IMR-90 (cell line): Measurements from ENCODE around the gene ATP10A.

Experiments used
- CEBPB ChIP-seq: IDR thresholded peaks from 2 replicates; pipeline ENCODE4 v1.6.1; 2012; ENCODE audit warnings: low read depth, low read length, improper control_type of control experiment
- CTCF ChIP-seq: conservative IDR thresholded peaks from 2 replicates; pipeline ENCODE4 v1.5.1; 2012; ENCODE audit warnings: mild to moderate bottlenecking, low read depth, low read length, improper control_type of control experiment
- MAZ ChIP-seq: IDR thresholded peaks from 2 replicates; pipeline ENCODE4 v1.6.1; 2012; ENCODE audit warnings: low read depth, mild to moderate bottlenecking, low read length, improper control_type of control experiment, moderate library complexity, borderline replicate concordance
- MXI1 ChIP-seq: IDR thresholded peaks from 2 replicates; pipeline ENCODE4 v1.6.1; 2012; ENCODE audit warnings: low read depth, mild to moderate bottlenecking, low read length, moderate library complexity, borderline replicate concordance
- POLR2A ChIP-seq: IDR thresholded peaks from 2 replicates; pipeline ENCODE4 v1.6.1; 2012; ENCODE audit warnings: mild to moderate bottlenecking, low read depth, low read length
- RCOR1 ChIP-seq: IDR thresholded peaks from 2 replicates; pipeline ENCODE4 v1.6.1; 2012; ENCODE audit warnings: mild to moderate bottlenecking, low read length, improper control_type of control experiment; ENCODE audit not compliant: insufficient replicate concordance
- RFX5 ChIP-seq: IDR thresholded peaks from 2 replicates; pipeline ENCODE4 v1.8.0; 2012; ENCODE audit warnings: low read depth, mild to moderate bottlenecking, low read length, moderate library complexity
- TF ChIP-seq, protein P1 (sequence below): fragments of 150-350 bp; IDR thresholded peaks from 2 replicates; pipeline ENCODE4 v1.6.1; 2016; ENCODE audit warnings: low read depth, mild to moderate bottlenecking, low read length, moderate library complexity, borderline replicate concordance

DNA sequence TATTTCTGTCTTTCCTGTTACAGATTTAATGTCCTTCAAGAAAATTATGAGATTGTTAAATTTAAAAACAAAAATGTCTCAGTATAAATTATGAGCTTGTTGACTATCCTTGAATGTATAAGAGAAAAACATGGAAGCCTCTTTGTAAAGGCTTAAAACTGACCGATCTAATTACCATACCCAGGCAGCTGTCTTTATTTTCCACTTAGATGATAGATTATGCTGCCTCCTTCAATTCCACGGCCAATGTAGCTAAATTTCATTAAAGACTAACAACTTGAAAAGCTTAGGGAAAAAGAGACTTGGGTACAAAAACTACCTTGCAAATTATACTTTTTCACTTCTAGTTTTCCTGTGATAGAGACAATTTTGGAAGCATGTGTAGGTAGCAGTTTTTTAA lies 88.3 kb downstream of the ATP10A start:
- TF ChIP-seq RCOR1 (no peak), CTCF (no peak), MXI1 (no peak), MAZ (no peak), POLR2A (peak; percentile 20; the same call in 1 of the 2 replicates), RFX5 (no peak), CEBPB (no peak)
- TF ChIP-seq, protein P1, sequence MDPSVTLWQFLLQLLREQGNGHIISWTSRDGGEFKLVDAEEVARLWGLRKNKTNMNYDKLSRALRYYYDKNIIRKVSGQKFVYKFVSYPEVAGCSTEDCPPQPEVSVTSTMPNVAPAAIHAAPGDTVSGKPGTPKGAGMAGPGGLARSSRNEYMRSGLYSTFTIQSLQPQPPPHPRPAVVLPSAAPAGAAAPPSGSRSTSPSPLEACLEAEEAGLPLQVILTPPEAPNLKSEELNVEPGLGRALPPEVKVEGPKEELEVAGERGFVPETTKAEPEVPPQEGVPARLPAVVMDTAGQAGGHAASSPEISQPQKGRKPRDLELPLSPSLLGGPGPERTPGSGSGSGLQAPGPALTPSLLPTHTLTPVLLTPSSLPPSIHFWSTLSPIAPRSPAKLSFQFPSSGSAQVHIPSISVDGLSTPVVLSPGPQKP = no peak
